SH-SY5Y (cell line): Measurements from ENCODE around the gene SLC27A5.

Source experiments
- GATA2 ChIP-seq: IDR thresholded peaks from 2 replicates; pipeline ENCODE4 v1.6.1; 2011; ENCODE audit warnings: mild to moderate bottlenecking, low read depth, low read length
- GATA3 ChIP-seq: IDR thresholded peaks from 2 replicates; pipeline ENCODE4 v1.6.1; 2011; ENCODE audit warnings: low read depth, mild to moderate bottlenecking, low read length, moderate library complexity

DNA sequence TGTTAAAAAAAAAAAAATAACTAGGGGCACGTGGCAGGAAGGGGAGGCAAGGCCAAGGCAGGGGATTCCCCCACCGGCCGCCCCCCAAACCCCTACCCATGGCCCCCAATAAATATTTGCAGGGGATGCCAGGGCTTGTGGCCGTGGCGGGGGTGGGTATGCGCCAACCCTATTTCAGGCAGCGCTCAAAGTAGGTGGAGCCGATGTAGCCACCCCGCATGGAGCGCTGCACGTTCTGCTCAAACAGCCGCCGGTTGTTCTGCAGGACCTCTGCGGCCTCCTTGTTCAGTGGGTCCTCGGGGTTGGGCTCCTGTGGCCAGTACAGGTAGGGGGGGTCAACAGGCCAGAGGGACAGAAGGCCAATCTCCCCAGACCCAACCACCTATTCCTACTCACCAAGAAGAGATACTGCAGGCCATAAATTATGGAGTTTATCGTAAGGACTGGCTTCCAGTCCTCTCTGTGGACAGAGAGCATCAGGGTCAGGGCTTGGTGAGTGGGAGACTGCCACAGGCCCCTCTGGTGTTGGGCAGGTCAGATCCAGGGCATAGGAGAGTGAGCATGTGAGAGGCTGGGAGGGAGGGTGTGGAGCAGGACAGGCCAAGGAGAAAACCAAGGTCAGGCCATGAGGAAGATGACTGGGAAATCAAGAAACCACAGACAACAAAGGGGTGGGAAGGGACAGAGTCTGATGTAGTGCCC lies 44.3 kb upstream of the SLC27A5 start:
- TF ChIP-seq GATA2 (no peak), GATA3 (no peak)
